Activated CD4-positive, alpha-beta T cell treated with anti-CD3 and anti-CD28 coated beads for 4 hours (primary cell): Measurements from ENCODE around the gene UNC79.
"Not testable (repeated sequence)": the region's sequence is repeated elsewhere in the genome, so short reads cannot be mapped to it uniquely, and the experiment has no call there.

Source experiments
- DNase-seq, 2 donors: peaks; one replicate each; pipeline ENCODE4 v3.0.0-alpha.2; 2020

UNC79 gene

DNA sequence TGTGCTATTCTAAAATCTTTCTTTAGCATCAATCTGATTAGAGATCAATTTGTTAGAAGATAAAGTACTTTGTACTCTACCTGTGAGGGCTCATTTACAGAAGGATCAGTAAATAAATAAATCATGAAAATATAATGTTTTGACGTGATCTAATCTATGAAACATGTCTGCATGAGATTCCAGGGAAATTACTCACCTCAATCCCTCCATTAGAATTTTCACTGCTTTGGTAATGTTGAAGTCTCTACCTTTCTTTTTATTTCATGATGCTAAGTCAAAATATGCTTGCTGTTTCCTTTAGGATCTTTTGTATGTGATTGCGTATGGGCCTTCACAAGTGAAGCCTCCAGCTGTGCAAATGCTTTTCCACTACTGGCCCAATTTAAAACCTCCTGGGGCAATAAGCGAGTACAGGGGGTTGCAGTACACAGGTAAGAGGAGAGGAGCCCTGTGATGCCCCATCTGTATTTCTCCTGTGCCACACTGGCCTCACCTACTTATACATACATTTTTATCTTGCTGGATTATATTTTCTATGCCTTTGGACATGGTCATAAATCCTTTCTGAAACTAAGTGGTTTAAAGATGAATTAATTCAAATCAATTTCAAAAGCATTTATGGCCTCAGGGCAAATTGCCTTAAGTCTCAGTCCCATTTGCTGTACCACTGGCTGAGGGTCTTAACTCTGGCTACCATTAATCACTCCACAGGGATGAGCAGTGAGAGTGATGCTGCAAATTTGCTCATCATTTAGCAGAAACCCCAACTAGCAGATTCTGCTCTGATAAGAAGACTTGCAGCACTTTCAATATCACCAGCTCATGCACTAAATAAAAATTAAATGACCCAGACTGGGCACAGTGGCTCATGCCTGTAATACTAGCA lies 66.4 kb downstream of the UNC79 start:
- DNase-seq: no peak

DNA sequence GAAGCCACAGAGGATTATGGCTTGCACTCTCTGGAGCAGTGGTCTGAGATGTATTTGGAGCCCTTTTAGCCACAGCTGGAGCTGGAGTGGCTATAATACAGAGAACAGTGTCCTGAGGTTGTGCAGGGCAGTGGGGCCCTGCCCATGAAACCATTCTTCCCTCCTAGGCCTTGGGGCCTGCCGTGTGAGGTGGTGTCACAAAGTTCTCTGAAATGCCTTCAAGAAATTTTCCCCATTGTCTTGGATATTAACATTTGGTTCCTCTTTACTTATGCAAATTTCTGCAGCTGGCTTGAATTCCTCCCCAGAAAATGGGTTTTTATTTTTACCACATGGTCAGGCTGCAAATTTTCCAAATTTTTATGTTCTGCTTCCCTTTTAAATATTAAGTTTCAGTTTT lies 79.3 kb downstream of the UNC79 start:
- no peak for DNase-seq

DNA sequence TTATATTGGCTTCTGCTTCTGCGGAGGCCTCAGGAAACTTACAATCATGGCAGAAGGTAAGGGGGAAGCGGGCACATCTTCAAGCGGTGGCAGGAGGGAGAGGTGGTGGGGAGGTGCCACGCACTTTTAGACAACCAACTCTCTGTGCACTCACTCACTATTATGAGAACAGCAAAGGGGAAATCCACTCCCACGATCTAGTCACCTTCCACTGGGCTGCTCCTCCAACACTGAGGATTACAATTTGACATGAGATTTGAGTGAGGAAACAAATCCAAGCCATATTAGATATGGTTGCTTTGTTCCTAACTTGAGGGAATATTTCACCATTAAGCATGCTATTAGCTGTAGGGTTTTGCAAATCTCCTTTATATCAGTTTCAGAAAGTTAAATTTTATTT lies 80.3 kb downstream of the UNC79 start:
- DNase-seq: no peak

DNA sequence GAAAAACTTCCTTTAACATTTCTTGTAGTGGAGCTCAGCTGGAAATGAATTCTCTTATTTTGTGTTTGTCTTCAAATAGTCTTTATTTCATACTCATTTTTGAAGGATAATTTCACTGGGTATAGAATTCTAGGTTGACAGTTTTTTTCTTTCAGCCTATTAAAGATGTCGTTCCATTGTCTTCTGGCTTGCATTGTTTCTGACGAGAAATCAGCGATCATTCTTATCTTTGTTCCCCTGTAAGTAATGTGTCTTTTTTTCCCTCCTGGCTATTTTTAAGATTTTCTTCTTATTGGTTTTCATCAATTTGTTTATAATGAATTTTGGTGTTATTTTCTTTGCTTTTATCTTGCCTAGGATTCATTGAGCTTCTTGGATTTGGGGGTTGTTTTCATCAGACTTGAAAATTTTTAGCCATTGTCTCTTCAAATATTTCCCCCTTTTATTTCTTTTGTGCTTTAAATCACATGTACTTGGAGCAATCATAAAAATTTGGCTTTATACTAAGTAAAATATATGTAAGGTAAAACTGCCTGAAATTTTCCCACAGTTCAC lies 89.4 kb downstream of the UNC79 start:
- DNase-seq: no peak

- no peak for DNase-seq
These were observed 91.5 kb downstream of the UNC79 start for GRCh38 chr14:93522221-93522620.

DNA sequence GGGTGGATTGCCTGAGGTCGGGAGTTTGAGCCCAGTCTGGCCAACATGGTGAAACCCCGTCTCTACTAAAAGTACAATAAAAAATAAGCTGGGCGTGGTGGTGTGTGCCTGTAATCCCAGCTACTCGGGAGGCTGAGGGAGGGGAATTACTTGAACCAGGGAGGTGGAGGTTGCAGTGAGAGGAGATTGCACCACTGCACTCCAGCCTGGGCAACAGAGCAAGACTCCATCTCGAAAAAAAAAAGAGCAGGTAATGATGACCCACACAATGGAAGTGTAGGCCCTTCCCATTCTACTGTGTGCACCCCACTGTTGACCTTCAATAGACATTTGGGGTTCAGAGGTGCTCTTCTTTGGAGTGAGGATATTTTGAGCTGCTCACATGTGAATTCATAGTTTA lies 94.5 kb downstream of the UNC79 start:
- DNase-seq: not testable (repeated sequence)

DNA sequence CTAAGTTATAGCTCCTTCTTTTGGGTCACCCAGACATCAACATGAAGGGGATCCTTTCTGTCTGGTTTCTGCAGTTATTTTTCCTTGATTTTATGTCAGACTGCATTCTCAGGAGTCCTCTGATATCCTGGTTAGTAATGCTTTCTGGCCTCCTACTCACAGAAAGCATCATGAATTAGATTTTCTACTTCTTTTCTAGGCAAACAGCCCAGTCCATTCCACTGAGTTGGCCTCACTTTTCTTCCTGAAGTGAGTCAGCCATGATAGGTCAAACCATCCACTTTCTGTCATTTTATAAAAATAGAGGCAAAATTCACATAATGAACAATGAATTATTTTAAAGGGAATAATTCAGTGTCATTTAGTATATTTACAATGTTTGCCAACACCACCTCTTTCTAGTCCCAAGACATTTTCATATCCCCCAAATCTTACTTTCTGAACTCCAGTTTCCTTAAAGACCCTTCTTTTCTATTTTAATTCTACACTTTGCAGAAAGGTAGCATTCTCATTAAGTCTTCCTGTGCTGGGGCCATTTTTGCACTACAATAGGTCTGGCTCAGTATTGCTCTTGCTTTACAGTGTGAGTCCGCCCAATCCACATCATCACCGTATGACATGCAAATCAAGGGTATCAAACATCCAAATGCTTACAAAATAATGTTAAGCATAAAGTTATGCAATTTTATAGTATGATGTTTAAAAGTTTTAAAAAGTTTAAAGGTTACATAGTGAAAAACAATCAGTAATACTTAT lies 95.1 kb downstream of the UNC79 start:
- no peak for DNase-seq

GRCh38 chr14:93527203-93527607 lies 96.5 kb downstream of the UNC79 start:
- no peak for DNase-seq

DNA sequence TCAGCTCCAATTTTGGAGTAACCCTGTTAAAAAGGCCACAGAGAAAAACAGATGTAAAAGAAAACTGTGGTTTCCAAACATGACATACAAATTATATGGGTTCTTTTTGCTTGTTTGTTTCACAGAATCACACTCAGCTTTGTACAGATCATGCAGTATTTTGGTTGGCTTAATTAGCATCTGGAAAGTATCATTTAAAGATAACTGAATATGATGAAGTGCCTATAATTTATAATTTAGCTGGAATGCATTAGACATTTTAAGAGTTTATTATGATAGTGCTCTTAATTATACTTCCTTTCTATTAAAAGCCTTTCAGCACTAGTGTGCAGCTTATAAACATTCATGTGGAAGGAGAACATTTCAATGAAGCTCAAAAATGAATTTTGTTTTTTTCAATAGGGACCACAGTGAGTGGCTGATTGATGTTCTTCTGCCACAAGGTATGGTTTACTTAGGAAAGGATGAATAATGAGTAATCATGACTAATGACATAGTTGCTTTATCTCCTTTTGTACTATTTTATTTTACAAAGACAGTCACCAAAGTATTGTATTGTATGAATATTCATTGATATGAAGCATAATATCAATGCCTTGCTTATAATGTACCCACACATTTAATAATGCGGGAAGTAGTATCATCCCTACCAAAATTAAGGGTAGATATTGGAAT lies 98.3 kb downstream of the UNC79 start:
- DNase-seq: no peak

- DNase-seq: no peak
These were observed 100.9 kb downstream of the UNC79 start for GRCh38 chr14:93531644-93532043.

DNA sequence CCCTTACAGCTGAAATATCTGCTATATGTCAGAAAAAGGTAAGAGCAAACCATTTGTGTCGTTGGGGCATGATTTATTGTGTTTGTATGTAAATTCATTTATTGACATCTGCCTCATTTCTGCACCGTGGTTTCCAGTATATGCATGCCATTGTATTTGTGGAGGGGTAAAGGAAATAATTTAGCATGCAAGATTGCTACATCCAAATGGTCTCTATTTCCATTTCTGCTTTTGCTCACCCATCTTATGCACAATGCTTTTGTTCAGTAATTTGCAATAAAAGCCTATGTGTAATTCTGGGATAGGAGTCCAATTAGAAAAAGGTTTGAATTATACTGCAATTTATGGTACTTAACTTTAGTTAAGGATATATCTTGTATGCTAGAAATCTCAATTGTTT lies 101.8 kb downstream of the UNC79 start:
- DNase-seq: no peak

DNA sequence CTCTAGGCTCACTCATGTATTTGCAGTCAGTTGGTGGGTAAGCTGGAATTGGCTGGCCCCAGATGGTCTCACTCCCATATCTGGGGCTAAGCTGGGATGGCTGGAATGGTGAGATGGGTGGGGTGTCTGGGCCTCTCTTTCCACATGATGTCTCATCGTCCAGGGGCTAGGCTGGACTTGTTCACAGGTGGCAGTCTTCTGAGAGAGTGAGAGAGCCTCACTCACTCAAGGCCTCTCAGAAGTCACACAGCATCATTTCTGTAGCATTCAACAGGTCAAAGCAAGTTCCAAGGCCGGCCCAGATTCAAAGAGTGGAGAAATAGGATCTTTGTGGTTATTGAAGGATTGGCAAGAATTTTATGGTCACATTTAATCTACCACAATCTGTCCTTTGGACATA lies 102.7 kb downstream of the UNC79 start:
- no peak for DNase-seq

GRCh38 chr14:93533842-93534241 lies 103.1 kb downstream of the UNC79 start:
- DNase-seq: no peak

- DNase-seq: no peak
These were observed 104.8 kb downstream of the UNC79 start for GRCh38 chr14:93535537-93535936.

DNA sequence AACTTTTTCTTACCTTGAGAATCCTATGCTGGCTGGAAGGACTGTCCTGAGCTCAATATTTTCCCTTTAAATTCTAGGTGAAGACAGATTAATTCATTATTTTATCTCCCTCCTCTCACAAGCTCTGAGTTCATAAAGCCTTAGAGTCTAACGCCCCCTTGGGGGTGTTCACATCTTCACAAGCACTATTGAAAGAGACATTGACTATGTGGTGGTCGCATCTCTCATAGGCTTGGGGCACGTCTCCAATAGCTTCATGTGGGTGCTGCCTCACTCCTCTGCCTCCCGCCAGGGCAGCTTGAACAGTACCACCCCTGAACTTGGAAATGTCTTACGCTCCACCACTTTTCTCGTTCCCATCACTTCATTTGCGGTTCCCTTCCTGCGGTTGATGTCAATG lies 106.2 kb downstream of the UNC79 start:
- DNase-seq: no peak

GRCh38 chr14:93537951-93538350 lies 107.2 kb downstream of the UNC79 start:
- no peak for DNase-seq

- DNase-seq: no peak
These were observed 107.7 kb downstream of the UNC79 start for GRCh38 chr14:93538413-93538812.

- DNase-seq: no peak
These were observed 109.5 kb downstream of the UNC79 start for GRCh38 chr14:93540235-93540634.

GRCh38 chr14:93543766-93544165 lies 113.0 kb downstream of the UNC79 start:
- DNase-seq: no peak

GRCh38 chr14:93544212-93544611 lies 113.5 kb downstream of the UNC79 start:
- DNase-seq: no peak

DNA sequence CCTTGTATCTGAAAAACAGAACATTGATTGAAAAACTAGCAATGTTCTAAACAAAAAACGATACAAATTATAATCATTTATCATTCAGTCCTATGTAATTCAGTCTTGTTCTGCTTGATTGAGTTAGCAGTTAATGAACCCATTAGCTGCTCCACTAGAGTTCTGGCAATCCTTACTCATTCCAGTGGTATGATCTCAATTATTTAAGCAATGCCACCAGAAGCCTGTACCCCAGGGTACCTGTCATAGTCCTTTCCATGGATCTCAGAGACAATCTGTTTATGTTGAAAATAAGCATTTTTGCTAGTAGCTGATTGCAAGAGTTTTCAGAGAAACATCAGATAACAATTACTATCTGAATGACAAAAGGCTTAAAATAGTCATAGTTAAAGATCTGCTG lies 115.9 kb downstream of the UNC79 start:
- DNase-seq: no peak

- no peak for DNase-seq
These were observed 117.5 kb downstream of the UNC79 start for GRCh38 chr14:93548102-93548843.

DNA sequence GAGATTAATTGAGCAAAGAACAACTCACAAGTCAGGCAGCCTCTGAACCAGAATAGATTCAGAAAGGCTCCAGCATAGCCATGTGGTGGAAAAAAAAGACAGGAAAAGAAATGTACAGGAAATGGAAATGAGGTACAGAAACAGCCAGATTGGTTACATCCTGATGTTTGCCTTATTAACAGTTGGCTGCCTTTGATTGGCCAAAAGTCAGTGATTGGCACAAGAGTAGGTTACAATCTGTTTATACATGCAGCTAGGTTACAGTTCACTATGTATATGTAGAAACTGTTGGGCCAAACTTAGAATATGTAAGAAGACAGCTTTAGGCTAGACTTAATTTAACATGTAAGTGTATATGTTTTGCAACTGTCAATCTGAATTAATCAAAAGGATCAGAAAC lies 118.9 kb downstream of the UNC79 start:
- DNase-seq: no peak
